HG02943 (cell line): ENCODE results near the gene TMEM185B.

ENCODE experiments used
- ATAC-seq: cut with Tn5 transposase; IDR thresholded peaks from one replicate; pipeline ENCODE4 v1.9.1; 2021; ENCODE audit warnings: mild to moderate bottlenecking, low read depth, moderate library complexity; ENCODE audit not compliant: unreplicated experiment

The TMEM185B gene

GRCh38 chr2:120252225-120253020 lies 29.2 kb upstream of the TMEM185B start, which contains the start of gene RALB:
TSS of gene RALB (plus strand) at chr2:120252852. CDS start at chr2:120278665, 25,813 bp downstream.
- ATAC-seq: peak; percentile 94

GRCh38 chr2:120251880-120252224 lies 28.7 kb upstream of the TMEM185B start:
- no peak for ATAC-seq

- ATAC-seq: no peak
These were observed 27.9 kb upstream of the TMEM185B start for GRCh38 chr2:120251078-120251477.

- no peak for ATAC-seq
These were observed 27.4 kb upstream of the TMEM185B start for GRCh38 chr2:120250640-120251039.

- no peak for ATAC-seq
These were observed 24.7 kb upstream of the TMEM185B start for GRCh38 chr2:120247851-120248250.

- ATAC-seq: no peak
These were observed 23.5 kb upstream of the TMEM185B start for GRCh38 chr2:120246546-120247300.

- ATAC-seq: no peak
These were observed 22.5 kb upstream of the TMEM185B start for GRCh38 chr2:120245520-120246332.

- no peak for ATAC-seq
These were observed 21.7 kb upstream of the TMEM185B start for GRCh38 chr2:120244656-120245519.

GRCh38 chr2:120243875-120244553 lies 20.8 kb upstream of the TMEM185B start:
- ATAC-seq: no peak

GRCh38 chr2:120243211-120243610 lies 20.0 kb upstream of the TMEM185B start:
- ATAC-seq: no peak

- no peak for ATAC-seq
These were observed 18.5 kb upstream of the TMEM185B start for GRCh38 chr2:120241684-120242083.

- ATAC-seq: no peak
These were observed 17.8 kb upstream of the TMEM185B start for GRCh38 chr2:120240901-120241429.

- ATAC-seq: no peak
These were observed 16.5 kb upstream of the TMEM185B start for GRCh38 chr2:120239488-120240287.

- no peak for ATAC-seq
These were observed 15.7 kb upstream of the TMEM185B start for GRCh38 chr2:120238728-120239487.

- ATAC-seq: no peak
These were observed 14.3 kb upstream of the TMEM185B start for GRCh38 chr2:120237491-120237902.

- ATAC-seq: no peak
These were observed 13.6 kb upstream of the TMEM185B start for GRCh38 chr2:120236791-120237190.

GRCh38 chr2:120236316-120236715 lies 13.1 kb upstream of the TMEM185B start:
- no peak for ATAC-seq

- no peak for ATAC-seq
These were observed 12.5 kb upstream of the TMEM185B start for GRCh38 chr2:120235681-120236080.
